ENCODE measurements around the gene GJB2.
A peak's percentile ranks its signal among the peaks of the same experiment; 100 is the strongest.

GJB2 gene

GRCh38 chr13:20192836-20193161 is at the start of gene GJB2:
GJB2 (minus strand) TSS chr13:20192938; CDS start chr13:20189581, 3,357 bp downstream.
- no peak for DNase-seq

- no peak for DNase-seq
Measured at GRCh38 chr13:20241593-20241992, 48.9 kb upstream of the GJB2 start.

- DNase-seq, result no peak
Measured at GRCh38 chr13:20239748-20240147, 47.0 kb upstream of the GJB2 start.

GRCh38 chr13:20232556-20233277 is 40.0 kb upstream of the GJB2 start:
- no peak for DNase-seq

GRCh38 chr13:20231839-20232555 is 39.3 kb upstream of the GJB2 start, which contains the start of gene GJB6:
GJB6 (minus strand) TSS chr13:20232319; CDS start chr13:20223480, 8,839 bp downstream.
- no peak for DNase-seq

GRCh38 chr13:20230913-20231838 is 38.4 kb upstream of the GJB2 start:
- no peak for DNase-seq

GRCh38 chr13:20227730-20228129 is 35.0 kb upstream of the GJB2 start:
- no peak for DNase-seq

- no peak for DNase-seq
Measured at GRCh38 chr13:20227288-20227687, 34.5 kb upstream of the GJB2 start.

GRCh38 chr13:20222553-20222952 is 29.8 kb upstream of the GJB2 start:
- no peak for DNase-seq

- DNase-seq, result no peak
Measured at GRCh38 chr13:20221772-20222171, 29.0 kb upstream of the GJB2 start.

- no peak for DNase-seq
Measured at GRCh38 chr13:20219577-20219976, 26.8 kb upstream of the GJB2 start.

GRCh38 chr13:20217168-20217567 is 24.4 kb upstream of the GJB2 start:
- DNase-seq, result no peak

- DNase-seq, result no peak
Measured at GRCh38 chr13:20209948-20210347, 17.2 kb upstream of the GJB2 start.

- no peak for DNase-seq
Measured at GRCh38 chr13:20206698-20207235, 14.0 kb upstream of the GJB2 start.

GRCh38 chr13:20206065-20206697 is 13.4 kb upstream of the GJB2 start:
- DNase-seq, result no peak

GRCh38 chr13:20198781-20199180 is 6.0 kb upstream of the GJB2 start:
- DNase-seq, result no peak

GRCh38 chr13:20197361-20197834 is 4.7 kb upstream of the GJB2 start:
- peak; percentile 22 for DNase-seq

GRCh38 chr13:20195801-20196200 is 3.1 kb upstream of the GJB2 start:
- DNase-seq, result no peak

GRCh38 chr13:20193907-20194631 is 1.3 kb upstream of the GJB2 start:
- no peak for DNase-seq

- DNase-seq, result no peak
Measured at GRCh38 chr13:20193162-20193906, 596 bp upstream of the GJB2 start.

Data from NCI-H2029 treated with DMSO at 0.1 percent for 48 hours (cell line).